MCF 10A (cell line): ENCODE results near the gene EP300. TPM values are rescaled to one million over a fixed set of nuclear protein-coding genes. Genes with fewer than 3 reads are reported as not detected.
"Not testable (repeated sequence)": the region's sequence is repeated elsewhere in the genome, so short reads cannot be mapped to it uniquely, and the experiment has no call there.

Experiments
- Bru-seq: library from RNA; stranded (reverse); fragments of 400-500 nt; gene quantifications from one replicate; lab custom pipeline; 2021; lab: Mats Ljungman, UMichigan
- BruChase-seq, 2 experiments: library from RNA; stranded (reverse); fragments of 400-500 nt; gene quantifications; one replicate each; lab custom pipeline; 2021; lab: Mats Ljungman, UMichigan
- BruUV-seq: library from RNA; stranded (reverse); fragments of 400-500 nt; replicated peaks from 2 replicates; lab custom pipeline; 2021; lab: Mats Ljungman, UMichigan
- CTCF ChIA-PET: fragments of 300-600 bp; sonication (Branson Sonifier 250); formaldehyde crosslinking; extraction: SDS; loops from one replicate; lab custom pipeline; 2021; ENCODE audit warnings: antibody characterized with exemption, inconsistent platforms; lab: Yijun Ruan, JAX
- POLR2A ChIA-PET: fragments of 300-600, 350-650 bp; sonication (Branson Sonifier 250); formaldehyde crosslinking; extraction: SDS; loops from one replicate; lab custom pipeline; 2020; ENCODE audit warnings: antibody characterized with exemption, inconsistent platforms; lab: Yijun Ruan, JAX
- DNase-seq: peaks from one replicate; pipeline ENCODE4 v3.0.0-alpha.2; 2018; ENCODE audit not compliant: unreplicated experiment
- H3K27ac Mint-ChIP-seq: one replicate; pipeline ENCODE4 v1.8.0; 2022; ENCODE audit warnings: mild to moderate bottlenecking, low read depth, mixed read lengths; ENCODE audit not compliant: unreplicated experiment
- H3K27me3 Mint-ChIP-seq: one replicate; pipeline ENCODE4 v1.8.0; 2022; ENCODE audit warnings: mixed read lengths; ENCODE audit not compliant: insufficient read depth, unreplicated experiment
- H3K36me3 Mint-ChIP-seq: one replicate; pipeline ENCODE4 v1.8.0; 2022; ENCODE audit warnings: mild to moderate bottlenecking, moderate library complexity, mixed read lengths; ENCODE audit not compliant: insufficient read depth, unreplicated experiment
- H3K4me1 Mint-ChIP-seq: one replicate; pipeline ENCODE4 v1.8.0; 2022; ENCODE audit warnings: mixed read lengths; ENCODE audit not compliant: insufficient read depth, unreplicated experiment
- H3K4me3 Mint-ChIP-seq: one replicate; pipeline ENCODE4 v1.8.0; 2022; ENCODE audit warnings: mild to moderate bottlenecking, moderate library complexity, mixed read lengths; ENCODE audit not compliant: unreplicated experiment
- H3K9me3 Mint-ChIP-seq: one replicate; pipeline ENCODE4 v1.8.0; 2022; ENCODE audit warnings: mixed read lengths; ENCODE audit not compliant: unreplicated experiment
- intact Hi-C: fragments of 100-400 bp; cut with micrococcal nuclease; formaldehyde crosslinking; loops from 2 replicates; pipeline ENCODE4 v1.14.1; 2022
- long read RNA-seq: library from polyadenylated mRNA; stranded (forward); transcript quantifications from one replicate; pipeline ENCODE4 v2.0.0, GENCODE V29; 2022
- total RNA-seq: library from RNA; stranded (reverse); gene quantifications from 2 replicates; pipeline ENCODE4 v1.2.3, GENCODE V29; 2022
- TF ChIP-seq, protein P1 (sequence below): fragments of 200-600 bp; IDR thresholded peaks from one replicate; pipeline ENCODE4 v1.8.0; 2022; ENCODE audit warnings: antibody characterized with exemption, mild to moderate bottlenecking; ENCODE audit not compliant: unreplicated experiment

The EP300 gene
- total RNA-seq (53.3 and 54.1 TPM in 2 replicates), Bru-seq, nascent RNA (percentile 90 among the genes with signal in this experiment), BruChase-seq, experiment 1, labeled RNA remaining after a 6-hour chase (percentile 85 among the genes with signal in this experiment), BruChase-seq, experiment 2, labeled RNA remaining after a 2-hour chase (percentile 88 among the genes with signal in this experiment)
- long read RNA-seq, full-length matches to known transcripts = 2 of 18 reads
- long read RNA-seq, partial matches to known transcripts = 15 of 18 reads
- long read RNA-seq, other reads (novel, unspliced or antisense) = 1 of 18 reads

GRCh38 chr22:41092023-41092817 is at the start of gene EP300:
Gene EP300, plus strand, starts transcription at chr22:41092592. Its CDS starts 413 bp downstream, at chr22:41093005.
- peaks cover 32% of the 10 kb centered on the region for H3K36me3 Mint-ChIP-seq
- peak within 1 kb of the TSS; percentile 98 for H3K4me3 Mint-ChIP-seq
- no TSS peak for BruUV-seq
- no peaks in the 10 kb centered on the region for H3K9me3 Mint-ChIP-seq
- ChIA-PET POLR2A (interaction anchor here (0.6 to 11.9 kb wide), 19 partner anchors 14 to 376 kb away, joined by 3 to 231 read pairs (median 6); partner anchors contain the start of genes ACO2, PHF5A, RBX1 and TOB2), CTCF (interaction anchor here (0.6 to 1.5 kb wide), 3 partner anchors 26 to 170 kb away, joined by 3 to 5 read pairs (median 3); no protein-coding TSS in a partner anchor)
- H3K27me3 Mint-ChIP-seq = no peaks in the 10 kb centered on the region
- intact Hi-C loops = loop anchor here (10.0 kb wide), 1 partner anchor 103 kb away; no protein-coding TSS in a partner anchor
- TF ChIP-seq, protein P1, sequence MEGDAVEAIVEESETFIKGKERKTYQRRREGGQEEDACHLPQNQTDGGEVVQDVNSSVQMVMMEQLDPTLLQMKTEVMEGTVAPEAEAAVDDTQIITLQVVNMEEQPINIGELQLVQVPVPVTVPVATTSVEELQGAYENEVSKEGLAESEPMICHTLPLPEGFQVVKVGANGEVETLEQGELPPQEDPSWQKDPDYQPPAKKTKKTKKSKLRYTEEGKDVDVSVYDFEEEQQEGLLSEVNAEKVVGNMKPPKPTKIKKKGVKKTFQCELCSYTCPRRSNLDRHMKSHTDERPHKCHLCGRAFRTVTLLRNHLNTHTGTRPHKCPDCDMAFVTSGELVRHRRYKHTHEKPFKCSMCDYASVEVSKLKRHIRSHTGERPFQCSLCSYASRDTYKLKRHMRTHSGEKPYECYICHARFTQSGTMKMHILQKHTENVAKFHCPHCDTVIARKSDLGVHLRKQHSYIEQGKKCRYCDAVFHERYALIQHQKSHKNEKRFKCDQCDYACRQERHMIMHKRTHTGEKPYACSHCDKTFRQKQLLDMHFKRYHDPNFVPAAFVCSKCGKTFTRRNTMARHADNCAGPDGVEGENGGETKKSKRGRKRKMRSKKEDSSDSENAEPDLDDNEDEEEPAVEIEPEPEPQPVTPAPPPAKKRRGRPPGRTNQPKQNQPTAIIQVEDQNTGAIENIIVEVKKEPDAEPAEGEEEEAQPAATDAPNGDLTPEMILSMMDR = no peak
- peak; percentile 80 for DNase-seq
- H3K4me1 Mint-ChIP-seq = peaks cover 33% of the 10 kb centered on the region
- H3K27ac Mint-ChIP-seq = peak within 1 kb of the TSS; percentile 99

GRCh38 chr22:41043722-41044121 is 48.7 kb upstream of the EP300 start:
- Mint-ChIP-seq H3K27ac (no peak overlapping the region), H3K9me3 (no peaks in the 10 kb centered on the region), H3K36me3 (no peaks in the 10 kb centered on the region), H3K27me3 (no peaks in the 10 kb centered on the region), H3K4me3 (no peak overlapping the region), H3K4me1 (peaks cover 5% of the 10 kb centered on the region)
- intact Hi-C loops = no loop called here
- BruUV-seq = no TSS peak
- CTCF ChIA-PET = interaction anchor here (0.7 to 1.4 kb wide), 2 partner anchors 11 to 15 kb away, joined by 3 read pairs; no protein-coding TSS in a partner anchor
- TF ChIP-seq, protein P1 = no peak
- POLR2A ChIA-PET = interaction anchor here (1.3 to 3.2 kb wide), 3 partner anchors 14 to 47 kb away, joined by 5 to 14 read pairs (median 7); no protein-coding TSS in a partner anchor
- no peak for DNase-seq

GRCh38 chr22:41045575-41045974 is 46.8 kb upstream of the EP300 start:
- BruUV-seq, H3K4me3 Mint-ChIP-seq, H3K27me3 Mint-ChIP-seq, H3K36me3 Mint-ChIP-seq, H3K27ac Mint-ChIP-seq, H3K4me1 Mint-ChIP-seq, DNase-seq, intact Hi-C loops, H3K9me3 Mint-ChIP-seq: not testable (repeated sequence)
- POLR2A ChIA-PET = interaction anchor here (0.7 to 3.2 kb wide), 5 partner anchors 13 to 189 kb away, joined by 3 to 14 read pairs (median 7); partner anchors contain the start of gene ST13
- CTCF ChIA-PET = interaction anchor here (0.6 kb wide), 1 partner anchor 1656 kb away, joined by 3 read pairs; no protein-coding TSS in a partner anchor

GRCh38 chr22:41047801-41048211 is 44.6 kb upstream of the EP300 start:
- CTCF ChIA-PET = no interaction called here
- Mint-ChIP-seq H3K36me3 (no peaks in the 10 kb centered on the region), H3K9me3 (no peaks in the 10 kb centered on the region), H3K27me3 (no peaks in the 10 kb centered on the region), H3K4me1 (peaks cover 5% of the 10 kb centered on the region), H3K4me3 (no peak overlapping the region), H3K27ac (no peak overlapping the region)
- TF ChIP-seq, protein P1 = no peak
- BruUV-seq = no TSS peak
- DNase-seq = peak; percentile 16
- intact Hi-C loops = no loop called here
- POLR2A ChIA-PET = interaction anchor here (0.7 to 2.4 kb wide), 2 partner anchors 15 to 25 kb away, joined by 3 to 8 read pairs; no protein-coding TSS in a partner anchor

DNA sequence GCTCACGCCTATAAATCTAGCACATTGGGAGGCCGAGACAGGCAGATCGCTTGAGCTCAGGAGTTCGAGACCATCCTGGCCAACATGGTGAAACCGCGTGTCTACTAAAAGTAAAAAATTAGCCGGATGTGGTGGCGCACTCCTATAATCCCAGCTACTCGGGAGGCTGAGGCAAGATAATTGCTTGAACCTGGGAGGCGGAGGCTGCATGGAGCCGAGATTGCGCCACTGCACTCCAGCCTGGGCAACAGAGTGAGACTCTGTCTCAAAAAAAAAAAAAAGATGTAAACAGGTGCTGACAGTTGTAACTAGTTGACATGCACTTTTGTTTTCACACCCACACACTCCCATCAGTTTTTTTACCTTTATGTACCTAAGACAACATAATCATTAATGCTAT is 44.0 kb upstream of the EP300 start:
- H3K27ac Mint-ChIP-seq, H3K36me3 Mint-ChIP-seq, H3K27me3 Mint-ChIP-seq, H3K4me3 Mint-ChIP-seq, intact Hi-C loops, CTCF ChIA-PET, BruUV-seq, H3K4me1 Mint-ChIP-seq, DNase-seq, H3K9me3 Mint-ChIP-seq: not testable (repeated sequence)
- POLR2A ChIA-PET = interaction anchor here (0.7 kb wide), 1 partner anchor 26 kb away, joined by 3 read pairs; no protein-coding TSS in a partner anchor
